SK-N-MC (cell line): ENCODE results near the gene PABPN1L.

Experiments
- DNase-seq: peaks from one replicate; pipeline ENCODE4 v3.0.0-alpha.2; 2011; ENCODE audit warnings: low read depth, low spot score
- H3K27ac ChIP-seq: fragments of 200-600 bp; sonication (generic); 2 replicates; pipeline ENCODE4 v1.5.1; 2016; ENCODE audit warnings: mixed run types
- H3K36me3 ChIP-seq: fragments of 200-600 bp; sonication (generic); 2 replicates; pipeline ENCODE4 v1.6.1; 2017; ENCODE audit warnings: antibody characterized with exemption, low read length, mixed read lengths; ENCODE audit not compliant: insufficient read depth
- H3K4me3 ChIP-seq: fragments of 200-600 bp; sonication (generic); 2 replicates; pipeline ENCODE4 v1.5.1; 2016
- H3K9ac ChIP-seq: fragments of 200-600 bp; sonication (generic); 2 replicates; pipeline ENCODE4 v1.8.0; 2017; ENCODE audit warnings: mixed run types, mixed read lengths; ENCODE audit not compliant: insufficient read length
- H3K9me3 ChIP-seq: fragments of 200-600 bp; sonication (generic); 2 replicates; pipeline ENCODE4 v1.6.1; 2017; ENCODE audit warnings: low read depth, mild to moderate bottlenecking, antibody characterized with exemption, low read length, moderate library complexity, mixed read lengths
- EZH2 ChIP-seq: fragments of 200-600 bp; sonication (generic); IDR thresholded peaks from one replicate; pipeline ENCODE4 v1.6.1; 2017; ENCODE audit warnings: antibody characterized with exemption
- FOXP2 ChIP-seq: optimal IDR thresholded peaks from 2 replicates; pipeline ENCODE3; 2011; ENCODE audit warnings: mild to moderate bottlenecking, moderate library complexity; ENCODE audit not compliant: insufficient read depth; ENCODE audit errors: extremely low read length, control extremely low read depth
- POLR2AphosphoS5 ChIP-seq: IDR thresholded peaks from 2 replicates; pipeline ENCODE4 v1.6.1; 2012; ENCODE audit warnings: mild to moderate bottlenecking, low read depth, low read length, borderline replicate concordance

The PABPN1L gene

DNA sequence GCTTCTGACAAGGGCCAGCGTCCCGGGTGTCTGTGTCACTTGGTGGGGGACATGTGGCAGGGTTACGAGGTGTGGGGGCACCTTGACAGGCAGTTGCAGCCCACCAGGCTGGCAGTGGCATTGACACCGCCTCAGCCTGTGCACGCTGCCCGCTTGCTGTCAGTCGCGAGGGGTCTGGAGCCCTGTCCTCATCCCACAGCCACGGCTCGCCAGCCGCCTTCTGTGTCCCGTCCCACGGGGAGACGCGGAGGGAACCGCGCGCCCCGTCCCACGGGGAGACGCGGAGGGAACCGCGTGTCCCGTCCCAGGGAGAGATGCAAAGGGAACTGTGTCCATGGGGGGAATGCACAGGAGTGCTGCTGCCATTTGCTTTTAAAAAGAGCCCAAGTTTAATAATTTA lies 3.5 kb downstream of the PABPN1L start:
- no peak overlapping the region for H3K4me3 ChIP-seq
- TF ChIP-seq POLR2AphosphoS5 (no peak), EZH2 (no peak), FOXP2 (no peak)

DNA sequence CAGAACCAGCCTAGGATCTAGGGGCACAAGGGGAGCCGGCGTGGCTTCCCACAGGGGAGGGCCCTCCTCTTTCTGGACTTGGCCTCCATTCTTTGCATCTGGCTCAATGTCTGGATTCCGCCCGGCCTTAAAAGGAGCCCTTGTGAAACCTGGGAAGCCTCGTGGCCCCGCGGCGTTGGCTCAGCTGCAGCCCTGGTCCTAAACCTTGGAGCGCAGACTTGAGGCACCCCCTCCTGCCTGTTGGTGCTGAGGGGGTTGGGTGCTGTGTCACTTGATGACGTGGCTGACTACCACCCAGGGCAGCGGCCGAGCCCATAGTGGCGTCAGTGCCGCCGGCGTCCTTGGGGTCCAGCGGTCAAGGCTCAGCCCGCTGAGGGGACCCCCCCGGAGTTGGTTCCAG lies 5.1 kb downstream of the PABPN1L start:
- H3K36me3 ChIP-seq = no peaks in the 10 kb centered on the region
- H3K9me3 ChIP-seq = no peaks in the 10 kb centered on the region
- no peak overlapping the region for H3K4me3 ChIP-seq
- TF ChIP-seq FOXP2 (no peak), EZH2 (no peak), POLR2AphosphoS5 (no peak)
- no peak overlapping the region for H3K9ac ChIP-seq
- H3K27ac ChIP-seq = no peak overlapping the region
- DNase-seq = no peak

More for the DNA sequence above, 3.5 kb downstream of the PABPN1L start:
- Histone ChIP-seq H3K36me3 (no peaks in the 10 kb centered on the region), H3K27ac (no peak overlapping the region), H3K9me3 (no peaks in the 10 kb centered on the region), H3K9ac (no peak overlapping the region)
- no peak for DNase-seq

DNA sequence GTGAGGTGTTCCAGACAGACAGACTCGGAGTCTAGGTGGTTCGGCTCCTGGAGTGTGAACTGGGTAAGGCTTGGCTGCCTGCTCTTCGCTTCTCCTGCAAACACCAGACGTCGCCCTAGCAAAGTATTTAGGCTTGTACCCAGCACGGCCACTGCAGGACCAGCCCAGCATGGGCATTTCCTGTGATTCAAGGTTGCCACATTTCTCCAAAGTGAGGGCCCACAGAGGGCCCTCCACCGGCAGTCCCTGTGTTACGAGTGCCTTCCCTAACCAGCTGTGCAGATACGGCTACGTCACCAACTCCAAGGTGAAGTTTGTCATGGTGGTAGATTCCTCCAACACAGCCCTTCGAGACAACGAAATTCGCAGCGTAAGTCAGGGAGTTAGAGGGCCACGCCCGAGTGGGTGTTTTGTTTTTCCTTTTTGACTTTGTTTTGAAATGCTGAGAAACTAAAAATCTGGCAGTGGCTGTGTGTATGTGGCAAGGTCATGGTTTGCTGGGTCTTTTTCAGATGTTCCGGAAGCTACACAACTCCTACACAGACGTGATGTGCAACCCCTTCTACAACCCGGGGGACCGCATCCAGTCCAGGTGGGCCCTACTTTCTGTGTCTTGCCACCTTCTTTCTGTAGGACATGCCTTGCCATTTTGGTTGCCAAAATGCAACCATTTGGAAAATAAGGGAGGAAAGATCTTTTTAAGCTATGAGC lies 6.9 kb downstream of the PABPN1L start:
- TF ChIP-seq FOXP2 = no peak
- TF ChIP-seq POLR2AphosphoS5 = no peak
- TF ChIP-seq EZH2 = no peak
- H3K36me3 ChIP-seq = no peaks in the 10 kb centered on the region
- H3K9ac ChIP-seq = no peak overlapping the region
- H3K27ac ChIP-seq = no peak overlapping the region
- no peak for DNase-seq
- H3K4me3 ChIP-seq = no peak overlapping the region
- no peaks in the 10 kb centered on the region for H3K9me3 ChIP-seq

DNA sequence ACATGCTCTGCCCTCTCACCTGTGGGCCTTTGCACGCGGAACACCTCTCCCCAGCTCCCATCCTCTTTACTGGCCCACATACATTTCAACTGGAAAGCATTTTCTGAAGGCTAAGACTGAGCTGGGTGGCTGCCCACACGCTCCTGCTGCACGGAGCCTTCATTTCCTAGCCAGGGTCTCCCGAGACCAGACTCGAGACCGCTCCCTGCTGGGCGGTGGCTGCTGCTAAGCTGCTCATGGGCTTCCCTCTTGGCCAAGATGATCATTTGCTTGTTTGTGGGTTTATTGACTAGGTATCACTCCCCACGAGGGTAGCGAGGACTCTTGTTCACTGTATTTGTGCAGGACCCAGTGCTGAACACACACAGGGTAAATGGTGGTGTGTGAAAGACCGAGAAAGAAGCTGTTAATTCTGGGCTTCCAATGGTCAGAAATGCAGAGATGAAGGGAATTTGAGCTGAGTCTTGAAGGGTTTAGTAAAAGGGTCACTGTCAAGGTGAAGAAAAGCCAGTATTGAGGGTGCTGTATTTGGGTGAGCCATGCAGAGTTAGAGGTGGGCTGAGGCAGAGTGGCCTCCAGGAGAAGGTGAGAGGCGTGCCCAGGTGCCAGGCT lies 8.6 kb downstream of the PABPN1L start:
- Histone ChIP-seq H3K9me3 (no peaks in the 10 kb centered on the region), H3K27ac (no peak overlapping the region), H3K9ac (peak overlapping the region; percentile 76), H3K36me3 (no peaks in the 10 kb centered on the region), H3K4me3 (peak overlapping the region; percentile 83)
- TF ChIP-seq POLR2AphosphoS5 (no peak), EZH2 (no peak), FOXP2 (no peak)
- DNase-seq = no peak

GRCh38 chr16:88856828-88857727 lies 9.4 kb downstream of the PABPN1L start, which contains the start of the genes GALNS and TRAPPC2L:
Gene GALNS (minus strand): TSS chr16:88856947. CDS start chr16:88856877, 70 bp downstream.
Gene TRAPPC2L (plus strand): TSS chr16:88857127. CDS start chr16:88857151, 24 bp downstream.
- peak; percentile 10 for DNase-seq
- peak within 1 kb of the TSS; percentile 83 for H3K4me3 ChIP-seq
- peak within 1 kb of the TSS; percentile 76 for H3K9ac ChIP-seq
- no peak for TF ChIP-seq FOXP2
- TF ChIP-seq EZH2 = no peak
- peak; percentile 79 for TF ChIP-seq POLR2AphosphoS5
- H3K27ac ChIP-seq = no peak within 1 kb of the TSS
- no peaks in the 10 kb centered on the region for H3K9me3 ChIP-seq
- H3K36me3 ChIP-seq = no peaks in the 10 kb centered on the region

- Histone ChIP-seq H3K4me3 (peak overlapping the region; percentile 83), H3K9ac (no peak overlapping the region), H3K27ac (no peak overlapping the region), H3K9me3 (no peaks in the 10 kb centered on the region), H3K36me3 (no peaks in the 10 kb centered on the region)
- TF ChIP-seq EZH2 = no peak
- TF ChIP-seq FOXP2 = no peak
- TF ChIP-seq POLR2AphosphoS5 = no peak
- DNase-seq = no peak
Measured at GRCh38 chr16:88856122-88856827, 10.2 kb downstream of the PABPN1L start.

- no peaks in the 10 kb centered on the region for H3K36me3 ChIP-seq
- H3K9ac ChIP-seq = no peak overlapping the region
- no peak overlapping the region for H3K27ac ChIP-seq
- TF ChIP-seq EZH2 (no peak), POLR2AphosphoS5 (no peak), FOXP2 (no peak)
- no peak for DNase-seq
- no peaks in the 10 kb centered on the region for H3K9me3 ChIP-seq
- H3K4me3 ChIP-seq = no peak overlapping the region; the same call in 1 of the 2 replicates
Measured at GRCh38 chr16:88855736-88856121, 10.7 kb downstream of the PABPN1L start.
